ENCODE data around the gene PRAMEF11.

Gene PRAMEF11

DNA sequence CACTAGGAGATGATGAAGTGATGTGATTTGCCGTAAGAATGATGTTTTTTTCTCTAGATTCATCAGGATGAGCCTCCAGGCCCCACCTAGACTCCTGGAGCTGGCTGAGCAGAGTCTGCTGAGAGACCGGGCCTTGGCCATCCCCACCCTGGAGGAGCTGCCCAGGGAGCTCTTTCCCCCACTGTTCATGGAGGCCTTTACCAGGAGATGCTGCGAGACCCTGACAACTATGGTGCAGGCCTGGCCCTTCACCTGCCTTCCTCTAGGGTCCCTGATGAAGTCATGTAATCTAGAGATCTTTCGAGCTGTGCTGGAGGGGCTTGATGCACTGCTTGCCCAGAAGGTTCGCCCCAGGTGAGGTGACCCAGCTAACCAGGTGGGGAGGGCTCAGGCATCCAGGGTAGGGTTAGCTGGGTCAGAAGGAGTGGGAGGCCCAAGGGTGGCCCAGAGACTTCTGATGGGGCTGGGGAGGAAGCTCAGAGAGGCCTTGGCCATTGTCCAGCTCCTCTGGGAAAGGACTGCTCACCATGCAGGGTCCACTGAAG lies 56.3 kb downstream of the PRAMEF11 start:
- DNase-seq (ENCODE audit: low read depth, low spot score) = no peak
